ENCODE measurements around the gene ARHGAP8. TPM values are rescaled to one million over a fixed set of nuclear protein-coding genes. Genes with fewer than 3 reads are reported as not detected.

The ARHGAP8 gene
- total and polyA plus RNA-seq, 4 experiments from 2014 or later: 0.67 TPM; not detected in 3

GRCh38 chr22:44805711-44806110 is 53.3 kb downstream of the ARHGAP8 start:
- H3K4me1 ChIP-seq (ENCODE audit: insufficient read depth, low read length): no peaks in the 10 kb centered on the region
- CTCF ChIA-PET (ENCODE audit: partially characterized antibody): no interaction called here
- H3K27ac ChIP-seq (ENCODE audit: low read depth, low read length): no peak overlapping the region
- Mint-ChIP-seq H3K27ac (no peak overlapping the region), H3K36me3 (no peaks in the 10 kb centered on the region), H3K9me3 (peaks cover 0 to 3% (median 0%) of the 10 kb centered on the region in 8 donors), H3K4me3 (no peak overlapping the region), H3K27me3 (peaks cover 0 to 7% of the 10 kb centered on the region in 2 donors), H3K4me1 (peaks cover 0 to 3% (median 1%) of the 10 kb centered on the region in 4 donors)
- POLR2A ChIA-PET (ENCODE audit: partially characterized antibody): no interaction called here
- no peak for DNase-seq
- no peak overlapping the region for H3K4me3 ChIP-seq (ENCODE audit: low read length in 2 of 2)
- H3K9me3 ChIP-seq (ENCODE audit: control insufficient read depth in 1 of 2, low read length in 2 of 2): no peaks in the 10 kb centered on the region
- no peaks in the 10 kb centered on the region for H3K27me3 ChIP-seq (ENCODE audit: insufficient read depth, low read length)
- intact Hi-C loops (cut with micrococcal nuclease): no loop called here
- no peaks in the 10 kb centered on the region for H3K36me3 ChIP-seq (ENCODE audit: insufficient read depth, low read length)

DNA sequence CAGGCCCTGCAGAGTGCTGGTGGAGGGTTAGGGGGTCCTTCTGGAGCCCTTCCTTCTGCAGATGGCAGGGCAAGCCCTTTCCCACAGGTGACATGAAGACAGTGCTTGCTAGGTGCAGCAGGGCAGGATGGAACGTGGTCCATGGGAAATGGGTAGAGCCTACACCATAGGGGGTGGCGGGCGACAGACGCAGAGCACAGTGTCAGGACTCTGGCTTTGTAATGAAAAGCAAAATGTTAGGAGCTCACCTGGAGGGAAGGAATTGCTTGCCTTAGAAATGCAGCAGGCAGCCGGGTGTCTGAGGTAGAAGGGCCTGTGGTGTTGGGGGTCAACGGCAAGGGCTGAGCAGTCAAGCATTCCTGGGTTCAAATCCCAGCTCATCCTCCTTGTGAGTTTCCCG is 54.9 kb downstream of the ARHGAP8 start:
- POLR2A ChIA-PET (ENCODE audit: partially characterized antibody): no interaction called here
- Mint-ChIP-seq H3K4me3 (no peak overlapping the region), H3K27ac (no peak overlapping the region), H3K36me3 (no peaks in the 10 kb centered on the region), H3K9me3 (peaks cover 0 to 3% (median 0%) of the 10 kb centered on the region in 8 donors), H3K27me3 (peaks cover 0 to 7% of the 10 kb centered on the region in 2 donors), H3K4me1 (peaks cover 0 to 3% (median 1%) of the 10 kb centered on the region in 4 donors)
- H3K27me3 ChIP-seq (ENCODE audit: insufficient read depth, low read length): no peaks in the 10 kb centered on the region
- H3K36me3 ChIP-seq (ENCODE audit: insufficient read depth, low read length): no peaks in the 10 kb centered on the region
- no peaks in the 10 kb centered on the region for H3K4me1 ChIP-seq (ENCODE audit: insufficient read depth, low read length)
- no peak for DNase-seq
- no peaks in the 10 kb centered on the region for H3K9me3 ChIP-seq (ENCODE audit: control insufficient read depth in 1 of 2, low read length in 2 of 2)
- CTCF ChIA-PET (ENCODE audit: partially characterized antibody): interaction anchor here (0.8 kb wide), 1 partner anchor 14 kb away, joined by 3 read pairs; no protein-coding TSS in a partner anchor
- intact Hi-C loops (cut with micrococcal nuclease): no loop called here
- no peak overlapping the region for H3K27ac ChIP-seq (ENCODE audit: low read depth, low read length)
- H3K4me3 ChIP-seq (ENCODE audit: low read length in 2 of 2): no peak overlapping the region

- no peak overlapping the region for H3K4me3 ChIP-seq (ENCODE audit: low read length in 2 of 2)
- no peak for DNase-seq
- peak overlapping the region in 1 of 8 donors; percentile 34 for H3K4me3 Mint-ChIP-seq
- H3K9me3 ChIP-seq (ENCODE audit: control insufficient read depth in 1 of 2, low read length in 2 of 2): no peaks in the 10 kb centered on the region
- H3K36me3 ChIP-seq (ENCODE audit: insufficient read depth, low read length): no peaks in the 10 kb centered on the region
- no peak overlapping the region for H3K27ac ChIP-seq (ENCODE audit: low read depth, low read length)
- peaks cover 0 to 3% (median 0%) of the 10 kb centered on the region in 8 donors for H3K9me3 Mint-ChIP-seq
- H3K4me1 Mint-ChIP-seq: peaks cover 0 to 3% (median 1%) of the 10 kb centered on the region in 4 donors
- no peak overlapping the region for H3K27ac Mint-ChIP-seq
- CTCF ChIA-PET (ENCODE audit: partially characterized antibody): no interaction called here
- H3K27me3 Mint-ChIP-seq: peaks cover 2 to 7% of the 10 kb centered on the region in 2 donors
- intact Hi-C loops (cut with micrococcal nuclease): no loop called here
- H3K4me1 ChIP-seq (ENCODE audit: insufficient read depth, low read length): no peaks in the 10 kb centered on the region
- POLR2A ChIA-PET (ENCODE audit: partially characterized antibody): no interaction called here
- no peaks in the 10 kb centered on the region for H3K36me3 Mint-ChIP-seq
- H3K27me3 ChIP-seq (ENCODE audit: insufficient read depth, low read length): no peaks in the 10 kb centered on the region
Measured at GRCh38 chr22:44807915-44808690, 55.7 kb downstream of the ARHGAP8 start.

DNA sequence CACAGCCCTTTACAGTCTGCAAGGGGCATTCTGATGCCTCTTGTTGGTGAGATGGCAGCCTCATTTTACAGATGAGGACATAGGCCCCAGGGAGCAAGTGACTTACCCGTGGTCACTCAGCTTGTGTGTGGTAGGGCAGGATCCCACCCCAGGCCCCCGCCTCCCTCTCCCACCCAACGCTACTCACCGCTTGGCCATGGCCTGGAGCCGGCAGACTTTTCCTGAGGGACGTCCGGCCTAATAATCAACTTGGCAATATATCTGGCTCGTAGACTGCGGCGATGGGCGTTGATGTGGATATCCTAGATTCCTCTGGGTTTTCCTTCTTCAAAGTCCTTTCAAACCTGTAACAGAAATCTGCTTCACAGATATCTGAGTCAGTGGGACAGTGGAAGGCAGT is 57.1 kb downstream of the ARHGAP8 start:
- Mint-ChIP-seq H3K9me3 (peaks cover 0 to 3% (median 0%) of the 10 kb centered on the region in 8 donors), H3K27ac (peak overlapping the region in 1 of 7 donors; percentile 49), H3K4me3 (no peak overlapping the region), H3K4me1 (peaks cover 0 to 3% (median 1%) of the 10 kb centered on the region in 4 donors), H3K27me3 (peaks cover 3 to 9% of the 10 kb centered on the region in 2 donors), H3K36me3 (no peaks in the 10 kb centered on the region)
- ChIA-PET POLR2A (ENCODE audit: partially characterized antibody) (no interaction called here), CTCF (ENCODE audit: partially characterized antibody) (no interaction called here)
- Histone ChIP-seq H3K4me3 (ENCODE audit: low read length in 2 of 2) (no peak overlapping the region), H3K4me1 (ENCODE audit: insufficient read depth, low read length) (no peaks in the 10 kb centered on the region), H3K36me3 (ENCODE audit: insufficient read depth, low read length) (no peaks in the 10 kb centered on the region), H3K9me3 (ENCODE audit: control insufficient read depth in 1 of 2, low read length in 2 of 2) (no peaks in the 10 kb centered on the region), H3K27ac (ENCODE audit: low read depth, low read length) (no peak overlapping the region), H3K27me3 (ENCODE audit: insufficient read depth, low read length) (no peaks in the 10 kb centered on the region)
- DNase-seq: no peak
- intact Hi-C loops (cut with micrococcal nuclease): no loop called here

- intact Hi-C loops (cut with micrococcal nuclease): no loop called here
- Histone ChIP-seq H3K27ac (ENCODE audit: low read depth, low read length) (no peak overlapping the region), H3K27me3 (ENCODE audit: insufficient read depth, low read length) (no peaks in the 10 kb centered on the region), H3K36me3 (ENCODE audit: insufficient read depth, low read length) (no peaks in the 10 kb centered on the region), H3K4me1 (ENCODE audit: insufficient read depth, low read length) (no peaks in the 10 kb centered on the region), H3K4me3 (ENCODE audit: low read length in 2 of 2) (no peak overlapping the region), H3K9me3 (ENCODE audit: control insufficient read depth in 1 of 2, low read length in 2 of 2) (no peaks in the 10 kb centered on the region)
- no peak for DNase-seq
- Mint-ChIP-seq H3K9me3 (no peaks in the 10 kb centered on the region), H3K4me1 (peaks cover 0 to 3% (median 1%) of the 10 kb centered on the region in 4 donors), H3K4me3 (no peak overlapping the region), H3K27me3 (peaks cover 3% of the 10 kb centered on the region in 2 donors), H3K36me3 (no peaks in the 10 kb centered on the region), H3K27ac (no peak overlapping the region)
- POLR2A ChIA-PET (ENCODE audit: partially characterized antibody): no interaction called here
- CTCF ChIA-PET (ENCODE audit: partially characterized antibody): no interaction called here
Measured at GRCh38 chr22:44811141-44811540, 58.8 kb downstream of the ARHGAP8 start.

- ChIA-PET CTCF (ENCODE audit: partially characterized antibody) (no interaction called here), POLR2A (ENCODE audit: partially characterized antibody) (no interaction called here)
- Histone ChIP-seq H3K4me1 (ENCODE audit: insufficient read depth, low read length) (no peaks in the 10 kb centered on the region), H3K27ac (ENCODE audit: low read depth, low read length) (no peak overlapping the region), H3K27me3 (ENCODE audit: insufficient read depth, low read length) (no peaks in the 10 kb centered on the region), H3K36me3 (ENCODE audit: insufficient read depth, low read length) (no peaks in the 10 kb centered on the region), H3K9me3 (ENCODE audit: control insufficient read depth in 1 of 2, low read length in 2 of 2) (no peaks in the 10 kb centered on the region), H3K4me3 (ENCODE audit: low read length in 2 of 2) (no peak overlapping the region)
- Mint-ChIP-seq H3K4me1 (no peaks in the 10 kb centered on the region), H3K36me3 (no peaks in the 10 kb centered on the region), H3K27ac (no peak overlapping the region), H3K4me3 (no peak overlapping the region), H3K27me3 (peaks cover 3% of the 10 kb centered on the region in 2 donors), H3K9me3 (no peaks in the 10 kb centered on the region)
- no peak for DNase-seq
- intact Hi-C loops (cut with micrococcal nuclease): no loop called here
Measured at GRCh38 chr22:44813416-44813815, 61.0 kb downstream of the ARHGAP8 start.

- ChIA-PET POLR2A (ENCODE audit: partially characterized antibody) (no interaction called here), CTCF (ENCODE audit: partially characterized antibody) (no interaction called here)
- Histone ChIP-seq H3K4me1 (ENCODE audit: insufficient read depth, low read length) (no peaks in the 10 kb centered on the region), H3K36me3 (ENCODE audit: insufficient read depth, low read length) (no peaks in the 10 kb centered on the region), H3K9me3 (ENCODE audit: control insufficient read depth in 1 of 2, low read length in 2 of 2) (no peaks in the 10 kb centered on the region), H3K4me3 (ENCODE audit: low read length in 2 of 2) (no peak overlapping the region), H3K27me3 (ENCODE audit: insufficient read depth, low read length) (no peaks in the 10 kb centered on the region), H3K27ac (ENCODE audit: low read depth, low read length) (no peak overlapping the region)
- Mint-ChIP-seq H3K9me3 (no peaks in the 10 kb centered on the region), H3K27me3 (peaks cover 3% of the 10 kb centered on the region in 2 donors), H3K27ac (peak overlapping the region in 1 of 7 donors; percentile 16), H3K4me3 (no peak overlapping the region), H3K36me3 (no peaks in the 10 kb centered on the region), H3K4me1 (no peaks in the 10 kb centered on the region)
- intact Hi-C loops (cut with micrococcal nuclease): no loop called here
- no peak for DNase-seq
Measured at GRCh38 chr22:44814266-44815098, 62.1 kb downstream of the ARHGAP8 start.
